Endothelial cell of umbilical vein (primary cell): ENCODE data around the gene BACH2. TPM values are rescaled to one million over a fixed set of nuclear protein-coding genes. Genes with fewer than 3 reads are reported as not detected.

Experiments used
- BruUV-seq: library from RNA; stranded (reverse); fragments of 400-500 nt; replicated peaks from 2 replicates; lab custom pipeline; 2021; lab: Mats Ljungman, UMichigan
- CTCF ChIA-PET: fragments of 300-600, 350-600 bp; sonication (Branson Sonifier 250); formaldehyde crosslinking; loops from one replicate; lab custom pipeline; 2021; ENCODE audit warnings: antibody characterized with exemption, inconsistent platforms; lab: Charles Lee
- POLR2A ChIA-PET: fragments of 300-600, 350-600 bp; sonication (Branson Sonifier 250); formaldehyde crosslinking; loops from one replicate; lab custom pipeline; 2021; ENCODE audit warnings: antibody characterized with exemption, inconsistent platforms; lab: Charles Lee
- DNase-seq: peaks from one replicate; pipeline ENCODE4 v3.0.0-alpha.2; 2011; ENCODE audit warnings: low read depth, low spot score
- FAIRE-seq: peaks from 2 replicates; lab custom pipeline; 2011; peaks lifted over from hg19 to GRCh38; lab: Jason Lieb, UNC
- H2AFZ ChIP-seq: 2 replicates; pipeline ENCODE4 v1.6.0; 2012; ENCODE audit warnings: low read depth, low read length, control low read depth, inconsistent platforms
- H3K27ac ChIP-seq: 2 replicates; pipeline ENCODE4 v1.5.1; 2011; ENCODE audit warnings: low read depth, mild to moderate bottlenecking, control low read depth, low read length, moderate library complexity; ENCODE audit not compliant: insufficient read depth
- H3K27me3 ChIP-seq, 2 experiments: 2 replicates each; pipeline versions ENCODE4 v1.6.0 to v1.6.1; 2011; ENCODE audit warnings: low read length in 2 of 2, mixed read lengths in 1 of 2; ENCODE audit not compliant: control insufficient read depth in 2 of 2, insufficient read depth in 2 of 2
- H3K36me3 ChIP-seq, 2 experiments: 2 replicates in 1 of 2; 3 replicates in 1 of 2; pipeline ENCODE4 v1.5.1; 2011; ENCODE audit warnings: low read length in 2 of 2, mild to moderate bottlenecking in 1 of 2, moderate library complexity in 1 of 2; ENCODE audit not compliant: control insufficient read depth in 2 of 2, insufficient read depth in 2 of 2; ENCODE audit errors: extremely low read depth in 1 of 2
- H3K4me1 ChIP-seq: 3 replicates; pipeline ENCODE4 v1.5.1; 2011; ENCODE audit warnings: mild to moderate bottlenecking, low read length; ENCODE audit not compliant: control insufficient read depth, insufficient read depth; ENCODE audit errors: extremely low read depth
- H3K4me2 ChIP-seq: 2 replicates; pipeline ENCODE4 v1.6.1; 2011; ENCODE audit warnings: low read length, control low read depth, mixed read lengths; ENCODE audit not compliant: insufficient read depth
- H3K4me3 ChIP-seq, 3 experiments: fragments of 200-600 bp in 1 of 3; sonication (generic), shearing (Covaris generic) in 1 of 3; replicated peaks in 1 of 3; 2 replicates each; pipeline ENCODE4 v1.5.1; 2011 to 2016; ENCODE audit warnings: control low read depth in 3 of 3, low read length in 3 of 3, mild to moderate bottlenecking in 2 of 3, inconsistent platforms in 1 of 3, low read depth in 1 of 3, moderate library complexity in 1 of 3; ENCODE audit not compliant: insufficient read depth in 1 of 3
- H3K79me2 ChIP-seq: 2 replicates; pipeline ENCODE4 v1.6.0; 2012; ENCODE audit warnings: low read length, inconsistent platforms; ENCODE audit not compliant: control insufficient read depth, insufficient read depth
- H3K9ac ChIP-seq: replicated peaks from 2 replicates; pipeline ENCODE3; 2011; ENCODE audit warnings: low read length, control low read depth; ENCODE audit not compliant: insufficient read depth; ENCODE audit errors: extremely low read depth
- H3K9me1 ChIP-seq: replicated peaks from 3 replicates; pipeline ENCODE4 v1.6.0; 2011; ENCODE audit warnings: mild to moderate bottlenecking, low read length; ENCODE audit not compliant: control insufficient read depth, insufficient read depth; ENCODE audit errors: extremely low read depth
- H3K9me3 ChIP-seq: replicated peaks from 2 replicates; pipeline ENCODE4 v1.5.1; 2012; ENCODE audit warnings: low read length, inconsistent platforms; ENCODE audit not compliant: control insufficient read depth, insufficient read depth
- H4K20me1 ChIP-seq: replicated peaks from 2 replicates; pipeline ENCODE3; 2011; ENCODE audit warnings: mild to moderate bottlenecking, low read length; ENCODE audit not compliant: control insufficient read depth, insufficient read depth; ENCODE audit errors: extremely low read depth
- EZH2 ChIP-seq: IDR thresholded peaks from 2 replicates; pipeline ENCODE4 v1.6.1; 2012; ENCODE audit warnings: borderline replicate concordance, low read depth, mild to moderate bottlenecking, moderate library complexity, low read length, inconsistent platforms; ENCODE audit not compliant: severe bottlenecking
- FOS ChIP-seq: IDR thresholded peaks from 2 replicates; pipeline ENCODE4 v1.6.1; 2011; ENCODE audit warnings: mild to moderate bottlenecking, low read length, moderate library complexity, borderline replicate concordance; ENCODE audit not compliant: insufficient read depth
- GATA2 ChIP-seq: IDR thresholded peaks from 2 replicates; pipeline ENCODE4 v1.7.0; 2011; ENCODE audit warnings: low read depth, mild to moderate bottlenecking, moderate library complexity, mixed read lengths, low read length; ENCODE audit not compliant: insufficient read length, insufficient read depth
- JUN ChIP-seq: IDR thresholded peaks from 2 replicates; pipeline ENCODE4 v1.6.1; 2011; ENCODE audit warnings: borderline replicate concordance, low read depth; ENCODE audit not compliant: insufficient read length, insufficient read depth
- MYC ChIP-seq: IDR thresholded peaks from one replicate; pipeline ENCODE4 v1.6.1; 2011; ENCODE audit warnings: mild to moderate bottlenecking, low read depth, low read length
- POLR2A ChIP-seq: IDR thresholded peaks from 2 replicates; pipeline ENCODE4 v1.6.1; 2012; ENCODE audit warnings: low read depth, mild to moderate bottlenecking, control low read depth, low read length
- POLR2AphosphoS5 ChIP-seq: IDR thresholded peaks from 2 replicates; pipeline ENCODE4 v1.6.1; 2012; ENCODE audit warnings: low read depth, mild to moderate bottlenecking, control low read depth, low read length, moderate library complexity; ENCODE audit not compliant: insufficient read depth
- dilution Hi-C: fragments of 300-500 bp; cut with MboI; formaldehyde crosslinking; loops from one replicate; pipeline ENCODE4 v1.15.0; 2019; ENCODE audit warnings: low sequenced_read_pairs; ENCODE audit not compliant: extremely low pct_ligation_motif_present
- intact Hi-C: fragments of 100-400 bp; cut with micrococcal nuclease; formaldehyde crosslinking; loops from one replicate; pipeline ENCODE4 v1.10.0; 2022
- polyA plus RNA-seq, 4 experiments: library from polyadenylated mRNA; depleted of rRNA in 3 of 4; stranded (reverse) in 3 of 4; unstranded in 1 of 4; fragments of >200 nt; gene quantifications; 2 replicates each; pipeline versions ENCODE4 v1.2.1 to v1.2.3, GENCODE V29; 2011 to 2012; ENCODE audit warnings: missing spikeins in 1 of 4
- total RNA-seq: library from RNA; stranded (reverse); gene quantifications from 2 replicates; pipeline ENCODE4 v1.2.3, GENCODE V29; 2021
- TF ChIP-seq, protein P1 (sequence below): IDR thresholded peaks from 2 replicates; pipeline ENCODE4 v1.6.1; 2011; ENCODE audit not compliant: insufficient read depth, insufficient read length
- TF ChIP-seq, protein P2 (sequence below), 2 donors: IDR thresholded peaks; 1 replicate in 1 of 2; 2 replicates in 1 of 2; pipeline ENCODE4 v1.5.1; 2011; ENCODE audit warnings: low read length in 2 of 2, mild to moderate bottlenecking in 2 of 2, moderate library complexity in 2 of 2, control low read depth in 1 of 2, inconsistent platforms in 1 of 2, low read depth in 1 of 2; ENCODE audit not compliant: insufficient read depth in 1 of 2; ENCODE audit errors: extremely low read depth in 1 of 2

Gene BACH2
- total and polyA plus RNA-seq, 2 donors (not counting 3 experiments of a cell fraction or from before 2014, with no cell fraction given): 1.7 to 5.6 TPM

DNA sequence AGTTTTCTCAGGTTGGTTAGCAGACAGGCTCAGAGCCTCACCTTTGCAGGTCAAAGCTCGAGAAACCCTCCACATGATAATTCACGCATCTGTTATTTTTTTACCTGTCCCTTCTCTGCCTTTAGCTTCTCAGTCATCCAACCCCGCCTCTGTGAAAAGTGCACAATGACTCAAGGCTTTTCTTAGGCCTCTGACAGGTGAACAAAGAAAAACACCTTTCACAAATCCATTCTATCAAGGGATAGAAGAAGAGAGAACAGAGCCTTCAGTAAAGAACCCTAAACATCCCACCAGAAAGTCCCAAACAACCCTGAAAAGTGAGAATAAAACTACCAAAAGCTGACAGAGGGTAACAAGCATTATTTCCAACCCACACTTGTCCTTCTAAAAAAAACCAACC is 224.1 kb downstream of the BACH2 start:
- Histone ChIP-seq H3K4me1 (peaks cover 4% of the 10 kb centered on the region), H4K20me1 (no peaks in the 10 kb centered on the region), H3K36me3 (no peaks in the 10 kb centered on the region), H3K4me3 (no peak overlapping the region), H3K79me2 (no peaks in the 10 kb centered on the region), H3K27ac (no peak overlapping the region), H3K9ac (no peak overlapping the region), H3K27me3 (peaks cover 13 to 15% of the 10 kb centered on the region in 2 experiments), H3K9me3 (no peaks in the 10 kb centered on the region), H2AFZ (no peak overlapping the region), H3K4me2 (no peak overlapping the region), H3K9me1 (no peaks in the 10 kb centered on the region)
- no peak for FAIRE-seq
- no TSS peak for BruUV-seq
- no peak for DNase-seq
- no peak for TF ChIP-seq POLR2AphosphoS5
- TF ChIP-seq, protein P1, sequence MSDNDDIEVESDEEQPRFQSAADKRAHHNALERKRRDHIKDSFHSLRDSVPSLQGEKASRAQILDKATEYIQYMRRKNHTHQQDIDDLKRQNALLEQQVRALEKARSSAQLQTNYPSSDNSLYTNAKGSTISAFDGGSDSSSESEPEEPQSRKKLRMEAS: no peak
- TF ChIP-seq, protein P2, sequence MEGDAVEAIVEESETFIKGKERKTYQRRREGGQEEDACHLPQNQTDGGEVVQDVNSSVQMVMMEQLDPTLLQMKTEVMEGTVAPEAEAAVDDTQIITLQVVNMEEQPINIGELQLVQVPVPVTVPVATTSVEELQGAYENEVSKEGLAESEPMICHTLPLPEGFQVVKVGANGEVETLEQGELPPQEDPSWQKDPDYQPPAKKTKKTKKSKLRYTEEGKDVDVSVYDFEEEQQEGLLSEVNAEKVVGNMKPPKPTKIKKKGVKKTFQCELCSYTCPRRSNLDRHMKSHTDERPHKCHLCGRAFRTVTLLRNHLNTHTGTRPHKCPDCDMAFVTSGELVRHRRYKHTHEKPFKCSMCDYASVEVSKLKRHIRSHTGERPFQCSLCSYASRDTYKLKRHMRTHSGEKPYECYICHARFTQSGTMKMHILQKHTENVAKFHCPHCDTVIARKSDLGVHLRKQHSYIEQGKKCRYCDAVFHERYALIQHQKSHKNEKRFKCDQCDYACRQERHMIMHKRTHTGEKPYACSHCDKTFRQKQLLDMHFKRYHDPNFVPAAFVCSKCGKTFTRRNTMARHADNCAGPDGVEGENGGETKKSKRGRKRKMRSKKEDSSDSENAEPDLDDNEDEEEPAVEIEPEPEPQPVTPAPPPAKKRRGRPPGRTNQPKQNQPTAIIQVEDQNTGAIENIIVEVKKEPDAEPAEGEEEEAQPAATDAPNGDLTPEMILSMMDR (IDR thresholded peaks at IDR 0.05; ENCODE audit: extremely low read depth in 1 of 2, insufficient read depth in 1 of 2, low read depth in 1 of 2, low read length in 2 of 2): no peak
- TF ChIP-seq FOS: no peak
- TF ChIP-seq POLR2A: no peak
- TF ChIP-seq JUN: no peak
- no peak for TF ChIP-seq MYC
- no peak for TF ChIP-seq GATA2
- no peak for TF ChIP-seq EZH2
- intact Hi-C loops (no loop called here), dilution Hi-C loops (no loop called here)
- ChIA-PET POLR2A (no interaction called here), CTCF (interaction anchor here (0.9 kb wide), 1 partner anchor 320 kb away, joined by 3 read pairs; no protein-coding TSS in a partner anchor)
